B cell (primary cell): ENCODE measurements around the gene SNED1.

ENCODE experiments used
- CTCF ChIP-seq: fragments of 200-600 bp; IDR thresholded peaks from one replicate; pipeline ENCODE4 v1.8.0; 2022; ENCODE audit warnings: antibody characterized with exemption, mild to moderate bottlenecking
- EZH2 ChIP-seq: IDR thresholded peaks from 2 replicates; pipeline ENCODE4 v1.6.1; 2012; ENCODE audit warnings: borderline replicate concordance, low read depth, mild to moderate bottlenecking, moderate library complexity, low read length; ENCODE audit not compliant: insufficient read depth, poor library complexity, severe bottlenecking

GRCh38 chr2:240960309-240960970, 38.0 kb upstream of the SNED1 start:
- no peak for TF ChIP-seq CTCF
- no peak for TF ChIP-seq EZH2
